Fibroblast of mammary gland (primary cell): ENCODE data around the gene CISH.

Source experiments
- DNase-seq: peaks from one replicate; pipeline ENCODE4 v3.0.0-alpha.2; 2010; ENCODE audit warnings: low read depth
- H3K4me3 ChIP-seq: 2 replicates; pipeline ENCODE4 v1.5.1; 2011; ENCODE audit warnings: low read depth, mild to moderate bottlenecking, low read length, moderate library complexity; ENCODE audit not compliant: control insufficient read depth
- TF ChIP-seq, protein P1 (sequence below): conservative IDR thresholded peaks from 2 replicates; pipeline ENCODE4 v1.5.1; 2011; ENCODE audit warnings: low read depth, low read length, inconsistent platforms; ENCODE audit not compliant: control insufficient read depth, insufficient read depth

Gene CISH

DNA sequence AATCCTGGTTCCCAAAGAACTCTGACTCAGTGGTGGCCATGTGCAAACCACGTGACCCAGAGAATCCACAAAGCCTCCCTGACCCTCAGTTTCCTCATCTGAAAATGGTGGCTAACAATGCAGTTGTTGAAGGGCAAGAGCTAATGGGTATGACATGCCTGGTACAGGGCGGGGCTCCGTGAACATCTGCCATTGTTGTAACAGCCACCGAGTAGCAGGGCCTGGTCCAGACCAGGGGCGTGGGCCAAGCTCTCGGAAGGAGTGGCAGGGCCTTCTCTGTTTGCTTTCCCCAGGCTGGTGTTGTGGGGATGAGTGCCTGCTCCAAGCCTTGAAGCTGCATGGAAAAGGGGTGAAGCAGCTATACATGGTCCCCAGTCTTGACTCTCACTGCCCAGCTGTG lies 18.8 kb upstream of the CISH start:
- DNase-seq: no peak
- no peak overlapping the region for H3K4me3 ChIP-seq
- TF ChIP-seq, protein P1, sequence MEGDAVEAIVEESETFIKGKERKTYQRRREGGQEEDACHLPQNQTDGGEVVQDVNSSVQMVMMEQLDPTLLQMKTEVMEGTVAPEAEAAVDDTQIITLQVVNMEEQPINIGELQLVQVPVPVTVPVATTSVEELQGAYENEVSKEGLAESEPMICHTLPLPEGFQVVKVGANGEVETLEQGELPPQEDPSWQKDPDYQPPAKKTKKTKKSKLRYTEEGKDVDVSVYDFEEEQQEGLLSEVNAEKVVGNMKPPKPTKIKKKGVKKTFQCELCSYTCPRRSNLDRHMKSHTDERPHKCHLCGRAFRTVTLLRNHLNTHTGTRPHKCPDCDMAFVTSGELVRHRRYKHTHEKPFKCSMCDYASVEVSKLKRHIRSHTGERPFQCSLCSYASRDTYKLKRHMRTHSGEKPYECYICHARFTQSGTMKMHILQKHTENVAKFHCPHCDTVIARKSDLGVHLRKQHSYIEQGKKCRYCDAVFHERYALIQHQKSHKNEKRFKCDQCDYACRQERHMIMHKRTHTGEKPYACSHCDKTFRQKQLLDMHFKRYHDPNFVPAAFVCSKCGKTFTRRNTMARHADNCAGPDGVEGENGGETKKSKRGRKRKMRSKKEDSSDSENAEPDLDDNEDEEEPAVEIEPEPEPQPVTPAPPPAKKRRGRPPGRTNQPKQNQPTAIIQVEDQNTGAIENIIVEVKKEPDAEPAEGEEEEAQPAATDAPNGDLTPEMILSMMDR: no peak

DNA sequence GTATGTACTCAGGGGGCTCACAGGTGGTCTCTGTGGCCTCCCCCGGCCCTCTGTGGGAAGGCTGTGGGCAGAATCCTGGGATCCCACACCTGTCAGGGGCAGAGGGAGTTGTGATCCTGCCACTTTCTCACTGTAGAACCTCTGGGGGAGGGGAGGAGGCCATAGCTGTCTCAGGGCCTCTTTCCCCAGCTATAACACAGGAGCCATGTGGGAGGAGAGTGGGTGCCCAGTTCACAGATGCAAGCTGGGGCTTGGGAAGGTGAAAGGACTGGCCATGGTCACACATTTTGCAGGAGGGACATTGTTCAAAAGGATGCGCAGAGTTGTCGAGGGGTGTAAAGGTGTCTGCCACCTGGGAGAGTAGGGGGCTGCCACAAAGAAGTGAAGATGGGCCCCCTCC lies 17.0 kb upstream of the CISH start:
- TF ChIP-seq, protein P1: no peak
- H3K4me3 ChIP-seq: no peak overlapping the region
- DNase-seq: no peak

DNA sequence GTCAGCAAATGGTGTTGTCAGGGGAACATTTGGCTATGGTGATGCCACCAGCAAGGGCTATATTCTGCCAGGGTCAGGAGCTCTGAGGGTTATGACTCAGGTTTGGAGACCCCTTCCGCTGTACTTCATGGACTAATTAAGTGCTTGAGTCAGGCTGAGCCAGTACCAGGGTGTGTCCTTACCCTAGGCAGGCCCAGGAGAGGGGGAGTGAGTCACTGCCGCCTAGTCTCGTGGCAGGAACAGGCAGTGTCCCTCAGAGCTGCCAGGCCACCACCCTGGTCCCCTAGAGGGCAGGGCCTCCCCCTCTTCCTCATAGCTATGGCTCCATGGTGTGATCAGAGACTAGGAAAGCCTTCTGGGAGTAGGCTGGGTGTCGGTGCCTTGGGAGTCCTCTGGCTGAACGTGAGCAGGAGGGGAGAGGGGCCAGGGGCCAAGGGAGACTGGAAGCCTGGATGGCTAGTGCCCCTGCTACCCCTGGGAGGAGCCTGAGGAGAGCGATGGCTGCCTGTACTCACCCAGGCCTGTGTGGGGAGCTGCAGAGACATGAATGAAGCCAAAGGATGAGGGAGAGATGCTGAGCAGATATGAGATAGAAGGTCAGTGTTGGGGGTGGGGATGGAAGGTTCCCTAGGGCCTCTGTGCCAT lies 16.0 kb upstream of the CISH start:
- DNase-seq: peak; percentile 89
- TF ChIP-seq, protein P1: peak; percentile 40
- no peak overlapping the region for H3K4me3 ChIP-seq

DNA sequence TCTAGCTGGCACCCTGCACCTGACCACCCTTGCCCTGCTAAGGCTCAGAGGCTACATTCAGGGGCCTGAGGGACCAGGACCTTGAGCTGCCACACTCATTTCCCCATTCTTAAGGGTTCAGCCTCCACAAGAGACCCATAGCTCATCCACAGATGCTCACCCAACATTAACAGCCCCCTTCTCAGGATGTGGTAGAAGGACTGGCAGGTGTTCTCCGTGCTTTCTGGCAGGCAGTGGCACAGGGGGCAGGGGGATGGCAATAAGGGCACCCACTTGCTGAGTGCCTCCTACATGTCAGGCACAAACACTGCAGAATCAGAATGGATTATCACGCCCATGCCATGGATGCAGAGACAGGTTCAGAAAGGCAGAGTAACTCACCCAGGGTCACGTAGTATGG lies 14.8 kb upstream of the CISH start:
- no peak overlapping the region for H3K4me3 ChIP-seq
- TF ChIP-seq, protein P1: no peak
- DNase-seq: no peak

DNA sequence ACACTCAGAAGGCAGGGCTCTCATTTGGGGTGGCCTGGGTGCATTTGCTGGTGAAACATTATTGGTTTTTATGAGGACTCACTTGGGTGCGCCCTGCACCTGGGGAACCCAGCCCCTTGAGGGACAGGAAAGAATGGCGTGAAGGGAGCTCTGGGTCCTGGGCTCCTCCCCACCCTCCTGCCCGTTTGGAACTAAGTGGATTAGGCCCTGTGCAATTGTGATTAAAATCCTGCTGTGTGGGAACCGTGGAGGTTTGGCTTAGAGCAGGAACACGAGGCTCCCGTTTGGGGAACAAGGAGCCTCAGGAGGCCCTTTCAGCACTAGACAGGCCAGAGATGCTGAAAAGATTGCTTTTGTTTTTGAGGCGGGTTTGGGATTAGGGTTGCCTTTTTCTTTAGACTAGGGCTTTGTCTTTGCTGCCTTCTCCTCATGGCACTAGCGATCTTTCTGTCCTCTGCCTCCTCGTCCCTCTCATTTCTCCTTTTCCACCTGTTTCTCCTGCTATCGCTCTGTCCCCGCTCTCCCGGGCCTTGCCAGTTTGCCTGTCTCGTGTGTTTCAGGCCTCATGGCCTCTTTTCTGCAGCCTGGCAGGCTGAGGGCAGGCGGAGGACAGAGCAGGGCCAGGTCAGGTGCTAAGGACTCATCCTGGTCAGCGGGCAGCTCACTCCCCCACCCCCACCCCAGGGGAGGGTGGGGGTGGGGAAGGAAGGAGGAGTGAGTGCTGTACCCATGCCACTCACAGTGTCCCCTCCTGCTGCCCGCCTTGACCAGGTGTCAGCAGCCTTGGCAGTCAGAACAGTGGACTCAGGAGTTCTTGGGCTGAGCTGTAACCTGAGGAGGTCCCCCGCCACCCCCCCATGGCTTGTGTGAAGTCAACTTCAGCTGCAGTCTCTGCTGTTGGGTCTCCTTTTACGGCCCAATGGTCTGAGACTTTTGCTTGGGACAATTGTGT lies 13.9 kb upstream of the CISH start:
- no peak overlapping the region for H3K4me3 ChIP-seq
- DNase-seq: no peak
- TF ChIP-seq, protein P1: no peak

DNA sequence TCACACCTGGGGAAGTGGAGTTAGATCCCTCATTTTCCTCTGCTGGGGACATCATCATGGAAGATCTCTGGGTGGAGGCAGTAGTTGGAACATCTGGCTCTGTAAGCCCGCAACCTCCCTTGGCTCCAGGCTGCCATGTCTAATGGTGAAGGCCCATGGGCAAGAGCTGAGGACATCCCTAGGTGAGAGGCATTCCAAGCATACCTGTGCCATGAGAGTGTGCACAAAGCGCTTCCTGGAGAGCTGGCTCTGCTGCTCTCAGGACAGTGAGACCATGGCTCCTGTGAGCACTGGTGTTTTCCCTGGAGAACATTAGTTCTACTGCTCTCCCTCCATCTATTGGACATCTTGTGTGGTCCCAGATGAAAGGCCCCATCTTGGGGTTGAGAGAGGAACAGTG lies 13.1 kb upstream of the CISH start:
- TF ChIP-seq, protein P1: no peak
- no peak overlapping the region for H3K4me3 ChIP-seq
- DNase-seq: no peak
